HG03378 (cell line): Measurements from ENCODE around the gene TLR3.
A peak's percentile ranks its signal among the peaks of the same experiment; 100 is the strongest.
"Not testable (repeated sequence)": the region's sequence is repeated elsewhere in the genome, so short reads cannot be mapped to it uniquely, and the experiment has no call there.

Source experiments
- ATAC-seq: cut with Tn5 transposase; IDR thresholded peaks from one replicate; pipeline ENCODE4 v1.9.1; 2021; ENCODE audit warnings: mild to moderate bottlenecking, moderate library complexity; ENCODE audit not compliant: unreplicated experiment

TLR3 gene

DNA sequence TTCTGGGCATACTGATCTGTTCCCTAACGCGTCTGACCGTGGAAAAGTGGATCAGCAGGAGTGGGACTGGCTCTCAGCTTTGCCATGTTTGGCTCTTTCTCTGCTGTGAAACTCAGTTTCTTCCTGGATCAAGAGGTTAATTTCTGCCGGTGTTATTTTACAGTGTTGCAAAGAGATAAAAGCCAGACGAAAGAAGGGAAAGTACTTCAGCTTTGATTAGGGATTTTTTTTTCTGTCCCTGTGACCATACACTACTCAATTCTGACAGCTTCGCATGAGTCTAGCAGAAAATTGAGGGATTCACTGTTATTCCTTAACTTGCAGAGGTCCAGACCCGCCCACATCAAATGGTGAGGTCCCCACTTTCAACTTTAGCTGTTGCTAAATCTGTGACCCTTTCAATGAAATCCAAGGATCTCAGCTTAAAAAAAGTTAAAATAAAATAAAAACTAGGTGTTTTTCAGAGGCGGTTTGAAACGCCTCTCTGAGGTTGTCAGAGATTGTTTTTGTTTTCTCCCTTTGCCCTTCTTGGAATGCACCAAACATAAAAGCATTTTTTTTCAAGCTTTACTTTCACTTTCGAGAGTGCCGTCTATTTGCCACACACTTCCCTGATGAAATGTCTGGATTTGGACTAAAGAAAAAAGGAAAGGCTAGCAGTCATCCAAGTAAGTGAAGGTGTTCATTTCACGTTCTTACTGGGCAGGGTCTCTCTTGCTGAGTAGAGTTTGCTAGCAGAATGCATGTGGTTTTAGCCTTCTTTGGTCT is at the start of gene TLR3:
TSS of gene TLR3 (plus strand) at position 576 of the 768 bp plus-strand sequence. CDS start 7,464 bp downstream, outside the sequence.
- ATAC-seq = no peak

DNA sequence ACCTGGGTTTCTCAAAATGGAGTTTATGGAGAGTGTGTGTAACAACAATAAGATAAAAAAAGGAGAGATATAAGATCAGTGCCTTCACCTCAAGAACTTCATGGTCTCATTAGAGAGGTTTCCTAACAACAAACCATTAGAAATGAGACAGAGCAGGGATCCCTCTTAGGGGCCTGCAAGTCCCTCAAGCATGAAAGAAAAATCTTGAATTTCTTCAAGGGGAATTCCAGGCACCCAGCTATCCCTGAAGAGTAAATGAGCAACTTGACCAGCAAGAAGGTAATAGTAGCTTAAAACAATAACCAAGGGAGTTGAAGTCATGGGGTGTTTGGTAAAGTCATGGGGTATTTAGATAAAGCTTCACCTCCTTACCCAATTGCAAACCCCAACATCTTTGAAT is 49.7 kb upstream of the TLR3 start:
- no peak for ATAC-seq

DNA sequence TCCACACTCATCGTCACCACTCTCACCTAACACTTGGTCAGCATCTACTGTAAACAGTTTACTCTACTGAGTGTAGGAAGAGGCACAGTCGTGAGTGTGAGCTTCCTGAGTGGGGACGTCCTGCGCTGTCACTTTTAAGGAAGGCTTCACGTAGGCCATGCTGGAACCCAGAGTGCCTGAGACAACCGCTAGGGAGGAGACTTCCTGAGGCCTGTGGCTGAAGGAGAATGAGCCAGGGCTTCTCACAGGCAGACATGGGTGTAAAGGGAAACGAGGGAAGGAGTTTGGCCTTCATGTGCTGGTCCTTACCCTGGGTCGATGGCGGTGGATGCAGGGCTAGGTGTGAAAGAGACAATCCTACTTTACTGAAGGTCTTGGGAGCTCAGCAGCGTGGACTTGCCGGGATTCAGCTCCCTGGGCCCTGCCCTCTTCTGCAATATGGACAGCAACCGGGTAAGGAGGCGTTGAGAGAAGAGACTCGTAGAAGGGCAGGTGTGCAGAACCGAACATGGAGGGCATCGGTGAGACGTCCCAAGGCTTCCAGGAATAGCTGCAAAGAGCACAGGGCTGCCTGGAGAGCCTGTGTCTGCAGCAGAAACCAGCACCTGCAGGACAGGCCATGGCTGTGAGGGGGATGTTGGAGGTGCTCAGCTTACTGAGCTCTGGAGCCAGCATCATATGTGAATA is 48.7 kb upstream of the TLR3 start:
- ATAC-seq = no peak

DNA sequence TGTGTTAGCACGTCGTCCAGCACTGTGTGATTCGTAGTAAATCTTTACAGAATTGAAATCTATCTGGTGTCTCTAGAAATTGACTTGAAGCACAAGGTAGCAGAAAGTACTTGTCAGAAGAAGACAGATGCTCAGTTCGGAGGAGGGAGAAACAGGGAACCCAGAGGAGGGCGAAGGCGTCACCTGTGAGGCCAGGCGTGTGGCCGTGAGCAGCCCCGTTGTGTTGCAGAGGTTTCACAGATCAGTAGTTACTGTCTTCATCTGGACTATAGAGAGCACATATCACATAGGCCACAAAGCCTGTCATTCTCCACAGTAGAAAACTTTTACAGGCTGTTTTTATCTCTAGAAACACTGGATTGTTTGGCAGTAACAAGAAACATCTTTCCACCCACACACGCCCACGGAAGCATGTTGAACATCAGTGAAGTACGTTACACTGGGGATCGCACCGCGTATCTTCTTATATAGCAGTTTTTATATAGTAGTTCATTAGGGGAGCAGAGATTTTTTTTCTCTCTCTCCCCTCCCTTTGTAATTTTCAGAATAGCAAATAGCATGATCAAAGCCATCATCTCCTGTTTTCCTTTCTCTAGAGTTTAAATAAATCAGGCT is 48.1 kb upstream of the TLR3 start:
- no peak for ATAC-seq

DNA sequence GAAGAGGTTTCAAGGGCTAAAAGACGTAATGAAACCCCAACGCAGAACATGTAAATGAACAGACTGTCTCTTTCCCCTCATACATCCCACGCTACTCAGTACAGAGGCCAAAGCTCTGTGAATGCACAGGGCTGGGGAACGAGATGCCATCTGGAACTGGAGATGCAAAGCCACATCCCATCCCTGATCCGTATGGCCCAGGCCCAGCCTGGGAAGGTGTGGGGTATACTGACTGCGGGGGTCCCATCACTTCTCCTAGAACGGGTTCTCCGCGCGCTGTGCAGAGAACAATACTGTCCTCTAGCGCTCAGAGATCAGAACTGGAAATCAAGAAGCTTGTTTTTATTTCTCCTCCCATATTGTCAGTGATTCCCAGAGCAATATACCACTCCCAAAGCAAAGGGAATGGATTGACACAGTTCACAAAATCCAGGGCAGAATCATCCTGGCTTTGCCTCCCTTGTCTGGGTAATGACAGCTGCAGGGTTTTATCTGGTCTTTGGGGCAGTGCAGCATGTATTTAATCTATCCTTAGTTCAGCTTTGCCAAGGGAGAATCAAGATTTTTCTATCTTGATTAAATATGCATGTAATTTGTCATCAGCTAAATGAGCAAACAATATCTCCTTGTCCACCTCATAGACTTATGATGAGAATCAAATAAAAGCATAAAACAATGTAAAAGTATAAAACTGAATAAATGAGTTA is 47.3 kb upstream of the TLR3 start:
- ATAC-seq = no peak

DNA sequence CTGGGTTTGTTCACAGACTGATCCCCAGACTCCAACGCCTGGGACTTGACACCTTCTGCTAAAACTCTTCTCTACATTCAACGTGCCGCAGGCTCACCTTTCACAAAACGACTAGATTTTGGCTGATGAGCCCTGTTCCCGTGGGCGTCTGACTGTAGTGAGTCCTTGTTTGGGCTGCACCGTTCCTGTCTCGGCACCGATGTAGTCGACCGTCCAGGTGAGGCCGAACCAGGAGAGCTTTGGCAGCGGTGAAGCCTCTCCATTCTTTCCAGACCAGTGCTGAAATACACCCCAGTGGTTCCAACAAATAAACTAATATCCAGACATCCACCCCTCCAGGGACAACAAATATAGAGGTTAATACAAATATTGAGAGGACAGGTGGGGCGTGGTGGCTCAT is 45.0 kb upstream of the TLR3 start:
- ATAC-seq = no peak

DNA sequence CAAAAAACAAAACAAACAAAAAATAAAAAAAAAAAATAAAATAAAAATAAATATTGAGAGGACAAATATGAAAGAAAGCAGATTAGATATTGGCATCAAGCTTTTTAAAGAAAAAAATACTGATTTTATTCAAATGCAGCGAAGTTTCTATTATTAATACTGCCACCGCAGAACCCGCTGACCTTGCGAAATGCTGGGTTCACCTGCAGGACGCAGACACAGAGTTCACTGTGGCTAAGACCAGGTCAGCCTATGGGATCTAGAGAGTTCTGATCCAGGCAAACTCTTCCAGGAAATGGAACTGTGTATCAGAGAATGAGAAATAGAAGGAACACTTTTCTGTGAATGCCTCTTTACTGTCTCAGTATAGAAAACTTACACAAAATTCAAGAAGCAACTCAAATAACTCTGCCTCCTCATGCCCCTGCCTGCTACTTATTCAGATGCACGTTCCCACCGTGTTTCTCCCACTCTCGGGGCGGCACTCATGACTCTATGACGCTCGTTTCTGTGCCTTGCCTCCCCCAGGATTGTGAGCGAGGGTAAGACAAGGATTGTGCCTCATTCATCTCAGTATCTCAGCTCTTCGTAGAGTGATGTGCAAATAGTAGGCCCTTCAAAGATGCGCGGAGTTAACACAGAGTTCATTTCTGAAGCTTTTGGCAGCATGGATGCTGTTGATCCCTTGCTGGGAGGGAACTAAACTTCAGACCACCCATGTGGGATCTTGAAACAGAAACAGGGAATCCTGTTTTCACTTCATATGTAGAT is 44.1 kb upstream of the TLR3 start:
- ATAC-seq = no peak

DNA sequence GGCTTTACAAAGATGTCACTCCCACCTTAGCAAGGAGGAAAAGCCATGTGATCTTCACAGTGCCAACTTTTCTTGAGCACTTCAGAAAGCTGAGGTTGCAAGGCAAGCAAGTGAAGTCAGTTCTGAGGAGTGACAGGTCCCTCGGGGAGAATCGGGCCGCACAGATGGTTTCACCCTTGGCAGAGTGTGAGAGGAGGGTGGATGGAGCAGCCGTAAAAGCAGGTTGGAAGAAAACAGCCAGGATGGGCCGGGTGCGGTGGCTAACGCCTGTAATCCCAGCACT is 43.6 kb upstream of the TLR3 start:
- ATAC-seq = no peak

DNA sequence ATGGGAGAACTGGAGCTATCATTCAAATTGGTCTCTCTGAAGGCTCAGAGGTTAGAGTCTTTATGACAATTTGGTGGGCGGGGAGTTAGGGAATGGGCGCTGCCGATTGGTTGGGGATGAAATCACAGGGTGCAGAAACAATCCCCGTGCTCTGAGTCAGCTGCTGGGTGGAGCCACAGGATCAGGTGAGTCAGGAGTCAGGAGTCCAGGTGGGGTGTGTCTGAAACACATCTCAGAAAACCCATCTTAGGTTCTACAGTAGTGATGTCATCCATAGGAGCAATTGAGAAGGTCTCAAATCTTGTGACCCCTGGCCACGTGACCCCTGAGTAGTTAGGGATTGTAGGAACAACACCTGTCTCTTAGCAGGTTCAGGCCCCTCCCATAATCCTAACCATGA is 41.6 kb upstream of the TLR3 start:
- ATAC-seq = no peak

DNA sequence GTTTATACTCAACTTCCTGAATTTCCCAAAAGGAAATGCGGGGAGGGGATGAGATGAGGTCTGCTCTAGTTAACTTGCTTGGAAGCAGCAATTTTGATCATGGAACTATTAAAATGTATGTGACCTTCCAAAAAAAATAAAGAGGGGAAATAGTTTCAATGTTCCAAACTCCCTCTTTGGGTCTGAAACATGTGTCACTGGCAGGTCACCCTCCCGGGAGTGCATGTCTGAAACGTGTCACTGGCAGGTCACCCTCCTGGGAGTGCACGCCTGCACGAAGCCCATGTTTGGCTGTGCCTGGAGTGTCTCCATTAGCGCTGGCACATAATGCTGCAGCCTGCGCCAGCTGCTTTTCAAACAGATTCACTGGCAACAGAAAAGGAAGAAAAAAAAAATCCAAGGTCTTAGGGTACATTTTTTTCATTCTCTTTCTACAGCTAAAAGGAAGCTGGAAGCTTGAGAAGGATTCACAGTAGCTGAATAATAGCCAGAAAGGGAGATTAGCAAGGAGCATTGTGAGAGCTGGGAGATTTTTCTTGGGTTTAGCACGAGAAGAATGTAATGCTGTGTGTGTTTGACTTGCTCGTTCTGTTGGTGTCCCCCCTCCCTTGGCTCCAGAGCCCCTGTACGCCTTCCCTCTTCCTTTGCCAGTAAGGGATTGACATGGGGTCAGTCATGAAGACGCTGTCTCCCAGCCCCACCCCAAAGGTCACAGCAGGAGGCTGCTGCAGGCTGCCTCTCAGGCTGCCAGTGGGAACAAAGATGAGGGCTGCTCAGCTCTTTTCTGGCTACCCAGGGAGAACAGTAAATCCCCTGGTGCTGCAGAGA is 39.2 kb upstream of the TLR3 start:
- ATAC-seq = no peak

DNA sequence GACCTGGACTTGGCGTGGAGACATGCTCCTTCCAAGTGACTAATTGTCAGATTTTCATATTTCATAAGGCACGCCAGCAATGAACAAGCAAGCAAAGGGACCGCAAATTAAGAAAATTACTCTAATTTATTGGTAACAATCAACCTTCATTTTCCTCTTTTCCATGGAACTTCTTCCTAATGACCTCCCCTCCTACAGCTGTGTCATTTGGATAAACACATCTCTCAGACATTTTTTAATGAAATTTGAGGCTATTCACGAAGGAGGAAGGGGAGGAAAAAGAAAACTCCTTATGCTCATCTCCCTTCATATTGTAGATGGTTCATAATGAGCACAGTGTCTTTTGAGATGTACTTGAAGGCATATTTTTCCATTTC is 38.6 kb upstream of the TLR3 start:
- ATAC-seq = no peak

DNA sequence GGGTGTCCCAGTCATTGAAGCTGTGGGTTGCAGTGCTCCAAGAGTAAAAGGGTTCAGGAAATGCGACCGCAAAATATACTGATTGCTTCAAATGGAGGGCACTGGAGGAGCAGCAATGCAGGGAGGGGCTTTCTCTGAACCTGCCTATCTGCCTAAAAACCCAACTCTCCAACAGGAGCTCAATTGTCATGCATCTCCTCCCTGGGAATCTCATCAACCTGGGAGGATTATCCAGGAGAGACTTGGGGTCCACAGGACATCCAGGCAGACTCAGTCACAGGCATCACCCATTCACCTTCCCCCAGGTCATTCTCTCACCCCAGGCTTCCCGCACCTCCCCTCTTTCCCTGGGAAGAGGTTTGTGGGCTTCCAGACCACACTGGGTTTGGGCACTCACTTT is 38.2 kb upstream of the TLR3 start:
- no peak for ATAC-seq

DNA sequence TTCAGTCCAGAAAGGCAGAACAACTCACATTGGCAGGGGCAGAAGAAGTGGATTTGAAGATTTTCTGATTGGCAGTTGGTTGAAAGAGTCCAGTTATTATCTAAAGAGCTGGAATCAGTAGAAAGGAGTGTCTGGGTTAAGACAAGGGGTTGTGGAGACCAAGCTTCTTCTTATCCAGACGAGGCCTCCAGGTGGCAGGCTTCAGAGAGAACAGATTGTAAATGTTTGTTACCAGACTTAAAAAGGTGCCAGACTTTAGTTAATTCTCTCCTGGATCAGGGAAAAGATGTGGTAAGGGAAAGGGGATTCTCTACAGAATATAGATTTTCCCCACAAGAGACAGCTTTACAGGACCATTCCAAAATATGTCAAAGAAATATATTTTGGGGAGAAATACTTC is 36.7 kb upstream of the TLR3 start:
- ATAC-seq = no peak

DNA sequence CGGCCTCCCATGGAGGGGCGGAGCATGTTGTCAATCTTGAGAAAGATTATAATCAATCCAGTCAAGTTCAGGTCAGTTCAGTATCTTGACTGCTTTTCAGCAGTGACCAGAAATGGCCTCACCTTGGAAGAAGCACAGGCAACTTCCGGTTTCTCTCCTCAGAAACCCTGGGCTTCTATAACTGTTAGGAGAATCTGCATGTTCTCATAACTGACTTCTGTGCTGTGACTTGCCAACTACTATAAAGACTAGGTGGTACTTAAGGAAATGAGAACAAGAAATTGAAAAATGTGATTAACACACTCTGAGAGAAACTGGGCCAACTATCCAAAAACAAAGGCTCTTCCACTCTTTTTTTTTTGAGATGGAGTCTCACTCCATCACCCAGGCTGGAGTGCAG is 35.9 kb upstream of the TLR3 start:
- ATAC-seq = no peak

DNA sequence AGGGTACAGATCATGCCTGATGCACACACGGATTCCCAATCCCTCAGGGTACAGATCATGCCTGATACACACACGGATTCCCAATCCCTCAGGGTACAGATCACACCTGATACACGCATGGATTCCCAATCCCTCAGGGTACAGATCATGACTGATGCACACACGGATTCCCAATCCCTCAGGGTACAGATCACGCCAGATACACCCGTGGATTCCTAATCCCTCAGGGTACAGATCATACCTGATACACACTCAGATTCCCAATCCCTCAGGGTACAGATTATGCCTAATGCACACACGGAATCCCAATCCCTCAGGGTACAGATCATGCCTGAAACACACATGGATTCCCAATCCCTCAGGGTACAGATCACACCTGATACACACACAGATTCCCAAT is 34.3 kb upstream of the TLR3 start:
- not testable (repeated sequence) for ATAC-seq

DNA sequence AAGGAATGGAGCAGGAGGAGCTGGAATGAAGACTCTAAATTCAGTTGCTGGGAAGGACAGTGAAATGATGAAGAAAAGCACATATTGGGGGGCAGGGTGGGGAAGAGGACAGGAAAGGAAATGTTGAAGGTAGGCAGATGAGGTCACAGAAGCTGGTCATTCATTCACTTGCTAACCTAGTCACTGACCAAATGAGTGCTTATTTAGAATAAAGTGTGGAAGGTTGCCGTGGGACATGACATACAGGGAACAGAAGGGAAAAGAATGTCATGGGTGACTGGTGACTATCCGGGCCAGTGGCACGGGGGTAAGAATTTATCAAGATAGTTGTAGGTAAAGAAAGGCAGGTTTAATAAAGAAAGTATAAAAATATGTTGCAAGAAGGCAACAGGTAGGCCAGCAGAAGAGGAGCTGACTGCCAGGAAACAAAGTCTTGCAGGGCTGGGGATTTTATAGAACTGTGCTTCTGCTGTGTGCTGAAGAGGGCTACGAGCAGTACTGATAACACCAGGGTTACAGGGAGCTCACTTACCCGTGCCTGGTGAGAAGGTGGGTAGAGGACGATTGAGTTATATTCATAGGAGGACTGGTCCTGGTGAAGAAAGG is 31.9 kb upstream of the TLR3 start:
- ATAC-seq = no peak

DNA sequence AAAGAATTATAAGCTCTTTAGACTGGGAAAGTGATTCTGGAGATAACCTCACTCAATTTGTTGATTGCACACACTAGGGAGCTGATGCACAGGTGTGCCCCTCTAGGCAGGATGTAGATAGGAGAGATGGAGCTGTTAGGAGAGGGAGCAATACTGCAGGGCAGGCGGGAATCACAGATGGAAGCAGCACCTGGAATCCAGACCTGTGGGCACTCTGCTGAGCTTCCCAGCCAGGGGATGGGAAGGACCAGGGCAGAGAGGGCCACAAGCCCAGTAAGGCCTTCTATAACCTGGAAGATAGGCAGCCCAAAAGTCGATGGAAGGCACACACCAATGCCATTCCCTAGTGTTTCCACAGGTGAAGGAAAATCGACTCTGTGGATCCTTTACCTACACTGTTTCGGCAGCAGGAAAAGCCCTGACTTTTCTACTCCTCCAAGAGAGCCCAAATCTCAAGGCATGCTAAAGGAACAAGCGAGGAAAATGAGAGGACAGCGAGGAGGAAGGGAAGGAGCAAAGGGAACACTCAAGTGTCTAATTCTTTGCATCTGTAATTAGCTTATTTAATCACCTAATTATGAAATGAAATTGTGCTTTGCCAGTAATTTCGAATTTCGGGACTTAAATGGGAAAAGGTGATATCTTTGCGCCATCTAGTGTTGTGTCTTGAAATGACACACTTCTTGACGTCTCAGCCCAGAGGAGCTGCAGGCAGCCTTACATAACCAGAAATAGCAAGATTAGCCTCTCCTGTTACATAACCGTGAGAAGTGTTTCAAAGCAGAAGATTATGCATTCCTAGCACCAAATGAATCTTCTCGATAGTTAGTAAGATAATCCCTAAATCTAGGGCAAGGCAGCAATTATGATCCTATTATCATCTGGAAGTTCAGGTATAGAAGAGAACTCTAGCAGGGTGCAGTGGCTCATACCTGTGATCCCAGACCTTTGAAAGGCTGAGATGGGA is 31.0 kb upstream of the TLR3 start:
- peak; percentile 60 for ATAC-seq

DNA sequence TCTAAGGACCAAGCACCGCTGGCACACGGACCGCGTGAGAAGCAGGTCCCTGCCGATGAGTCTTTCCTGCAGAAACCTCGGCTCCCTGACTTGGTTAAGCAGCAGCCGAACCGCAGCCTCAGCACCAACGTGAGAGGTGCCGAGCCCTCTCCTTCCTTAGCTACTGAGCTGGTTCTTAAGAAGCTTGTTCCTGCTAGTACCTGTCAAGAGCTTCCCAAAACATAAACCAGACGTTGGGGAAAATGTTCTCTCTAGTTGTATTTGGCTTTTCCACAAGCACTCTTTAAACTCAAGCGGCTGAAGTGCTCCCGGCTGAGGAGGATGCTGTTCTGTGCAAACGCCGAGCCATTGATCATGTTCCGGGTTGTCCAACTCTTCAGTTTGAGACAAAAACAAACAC is 29.3 kb upstream of the TLR3 start:
- ATAC-seq = no peak

DNA sequence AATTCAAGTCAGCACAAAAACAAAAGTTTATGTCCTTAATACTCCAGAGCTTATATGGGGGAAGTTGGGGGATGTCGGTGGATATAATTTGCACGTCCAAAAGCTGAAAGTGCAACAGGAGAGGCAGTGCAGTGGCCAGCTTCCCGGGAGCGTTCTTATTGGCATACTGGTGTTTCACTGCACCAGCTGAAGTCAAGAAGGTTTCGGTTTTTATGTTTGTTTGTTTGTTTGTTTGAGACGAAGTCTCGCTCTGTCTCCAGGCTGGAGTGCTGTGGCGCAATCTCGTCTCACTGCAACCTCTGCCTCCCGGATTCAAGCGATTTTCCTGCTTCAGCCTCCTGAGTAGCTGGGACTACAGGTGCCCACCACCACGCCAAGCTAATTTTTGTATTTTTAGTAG is 28.6 kb upstream of the TLR3 start:
- no peak for ATAC-seq
